OCI-LY7 (cell line): Measurements from ENCODE around the gene NCKAP5.

Experiments used
- CTCF ChIP-seq: fragments of 200-600 bp; sonication (generic); conservative IDR thresholded peaks from 2 replicates; pipeline ENCODE4 v1.5.1; 2014; ENCODE audit warnings: mild to moderate bottlenecking, antibody characterized with exemption, low read length, moderate library complexity, mixed read lengths
- EZH2phosphoT487 ChIP-seq: fragments of 200-600 bp; sonication (generic); IDR thresholded peaks from 2 replicates; pipeline ENCODE4 v1.6.1; 2018; ENCODE audit warnings: low read depth, borderline replicate concordance, mild to moderate bottlenecking, mixed run types, antibody characterized with exemption, low read length, moderate library complexity, mixed read lengths

- no peak for TF ChIP-seq CTCF
- no peak for TF ChIP-seq EZH2phosphoT487
Measured at GRCh38 chr2:132751836-132752235, 816.4 kb downstream of the NCKAP5 start.
